ENCODE measurements around the gene SRRM3. TPM values are rescaled to one million over a fixed set of nuclear protein-coding genes. Genes with fewer than 3 reads are reported as not detected.
A peak's percentile ranks its signal among the peaks of the same experiment; 100 is the strongest.

SRRM3 gene
- total and polyA plus RNA-seq, 9 of the 15 experiments (the other 6 are each of a cell fraction or from before 2014, with no cell fraction given) = 0.04 to 0.91 (median 0.46) TPM; not detected in 2

- TF ChIP-seq, protein P1, sequence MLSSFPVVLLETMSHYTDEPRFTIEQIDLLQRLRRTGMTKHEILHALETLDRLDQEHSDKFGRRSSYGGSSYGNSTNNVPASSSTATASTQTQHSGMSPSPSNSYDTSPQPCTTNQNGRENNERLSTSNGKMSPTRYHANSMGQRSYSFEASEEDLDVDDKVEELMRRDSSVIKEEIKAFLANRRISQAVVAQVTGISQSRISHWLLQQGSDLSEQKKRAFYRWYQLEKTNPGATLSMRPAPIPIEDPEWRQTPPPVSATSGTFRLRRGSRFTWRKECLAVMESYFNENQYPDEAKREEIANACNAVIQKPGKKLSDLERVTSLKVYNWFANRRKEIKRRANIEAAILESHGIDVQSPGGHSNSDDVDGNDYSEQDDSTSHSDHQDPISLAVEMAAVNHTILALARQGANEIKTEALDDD (IDR thresholded peaks at IDR 0.05) = no peak
- TF ChIP-seq SMAD4 (CRISPR knock-in tag; conservative IDR thresholded peaks at IDR 0.05) (0 out of 2 replicates have a peak, but pooled peaks have one; percentile 56), CHD2 (IDR thresholded peaks at IDR 0.05; ENCODE audit: low read depth, low read length) (peak; percentile 40), ZEB2 (IDR thresholded peaks at IDR 0.05) (peak; percentile 13; the same call in 1 of the 2 replicates), RAD21 (CRISPR knock-in tag; conservative IDR thresholded peaks at IDR 0.05 in 1 of 2, IDR thresholded peaks at IDR 0.05 in 1 of 2) (no peak; a peak in 1 of 4 replicates), SIRT6 (IDR thresholded peaks at IDR 0.05; ENCODE audit: low read depth, low read length) (no peak), DIDO1 (tag; IDR thresholded peaks at IDR 0.05; ENCODE audit: low read depth) (no peak), PREB (CRISPR knock-in tag; IDR thresholded peaks at IDR 0.05) (no peak), TFE3 (CRISPR knock-in tag; IDR thresholded peaks at IDR 0.05) (no peak), MNT (conservative IDR thresholded peaks at IDR 0.05) (peak in 1 of 2 experiments; percentile 67; a peak in 2 of 4 replicates), STAT6 (CRISPR knock-in tag; IDR thresholded peaks at IDR 0.05) (no peak), ZNF41 (CRISPR knock-in tag; conservative IDR thresholded peaks at IDR 0.05) (no peak), YBX1 (IDR thresholded peaks at IDR 0.05) (no peak), DMBX1 (CRISPR knock-in tag; IDR thresholded peaks at IDR 0.05; ENCODE audit: borderline replicate concordance) (0 out of 2 replicates have a peak, but pooled peaks have one; percentile 37), XRCC3 (IDR thresholded peaks at IDR 0.05) (no peak), STAT5A (IDR thresholded peaks at IDR 0.05; ENCODE audit: borderline replicate concordance, low read length) (no peak)
- TF ChIP-seq, protein P2, sequence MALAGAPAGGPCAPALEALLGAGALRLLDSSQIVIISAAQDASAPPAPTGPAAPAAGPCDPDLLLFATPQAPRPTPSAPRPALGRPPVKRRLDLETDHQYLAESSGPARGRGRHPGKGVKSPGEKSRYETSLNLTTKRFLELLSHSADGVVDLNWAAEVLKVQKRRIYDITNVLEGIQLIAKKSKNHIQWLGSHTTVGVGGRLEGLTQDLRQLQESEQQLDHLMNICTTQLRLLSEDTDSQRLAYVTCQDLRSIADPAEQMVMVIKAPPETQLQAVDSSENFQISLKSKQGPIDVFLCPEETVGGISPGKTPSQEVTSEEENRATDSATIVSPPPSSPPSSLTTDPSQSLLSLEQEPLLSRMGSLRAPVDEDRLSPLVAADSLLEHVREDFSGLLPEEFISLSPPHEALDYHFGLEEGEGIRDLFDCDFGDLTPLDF (CRISPR knock-in tag; IDR thresholded peaks at IDR 0.05) = no peak
Measured at GRCh38 chr7:76302347-76303201, 100.9 kb downstream of the SRRM3 start, which contains the start of gene HSPB1 (continued).

All from K562 (cell line).